HEK293T (cell line): ENCODE data around the gene THSD7B.

Experiments used
- CTCF ChIA-PET: fragments of 350-600 bp; formaldehyde crosslinking; extraction: SDS; loops from one replicate; lab custom pipeline; 2021; ENCODE audit warnings: antibody characterized with exemption, inconsistent platforms; lab: Yijun Ruan, JAX
- POLR2A ChIA-PET: fragments of 350-600 bp; formaldehyde crosslinking; extraction: SDS; loops from one replicate; lab custom pipeline; 2020; ENCODE audit warnings: antibody characterized with exemption, inconsistent platforms; lab: Yijun Ruan, JAX
- DNase-seq: peaks from one replicate; pipeline ENCODE4 v3.0.0; 2012; ENCODE audit warnings: mixed read lengths; ENCODE audit errors: extremely low spot score
- ARNT ChIP-seq: fragments of 450-650 bp; IDR thresholded peaks from 2 replicates; pipeline ENCODE4 v1.6.1; 2017; ENCODE audit warnings: mild to moderate bottlenecking
- BHLHE40 ChIP-seq: fragments of 450-650 bp; IDR thresholded peaks from 2 replicates; pipeline ENCODE4 v1.6.1; 2016; ENCODE audit warnings: mild to moderate bottlenecking, moderate library complexity, borderline replicate concordance
- CTBP1 ChIP-seq: fragments of 450-650 bp; IDR thresholded peaks from 2 replicates; pipeline ENCODE4 v1.6.1; 2016; ENCODE audit warnings: borderline replicate concordance
- ELF4 ChIP-seq: fragments of 450-650 bp; IDR thresholded peaks from 2 replicates; pipeline ENCODE4 v1.6.1; 2017; ENCODE audit warnings: antibody characterized with exemption
- FOXA1 ChIP-seq: fragments of 450-650 bp; IDR thresholded peaks from 2 replicates; pipeline ENCODE4 v1.6.1; 2016; ENCODE audit warnings: mild to moderate bottlenecking
- FOXK2 ChIP-seq: fragments of 450-650 bp; IDR thresholded peaks from 2 replicates; pipeline ENCODE4 v1.6.1; 2016; ENCODE audit warnings: mild to moderate bottlenecking
- FOXM1 ChIP-seq: fragments of 450-650 bp; IDR thresholded peaks from 2 replicates; pipeline ENCODE4 v1.6.1; 2017; ENCODE audit warnings: mild to moderate bottlenecking, borderline replicate concordance
- HDGF ChIP-seq: fragments of 450-650 bp; IDR thresholded peaks from 2 replicates; pipeline ENCODE4 v1.6.1; 2017; ENCODE audit warnings: antibody characterized with exemption, borderline replicate concordance
- L3MBTL2 ChIP-seq: fragments of 450-650 bp; conservative IDR thresholded peaks from 2 replicates; pipeline ENCODE4 v1.6.1; 2016; ENCODE audit warnings: mild to moderate bottlenecking
- LEF1 ChIP-seq: fragments of 450-650 bp; IDR thresholded peaks from 2 replicates; pipeline ENCODE4 v1.6.1; 2017; ENCODE audit warnings: mild to moderate bottlenecking, borderline replicate concordance
- NFRKB ChIP-seq: fragments of 450-650 bp; IDR thresholded peaks from 2 replicates; pipeline ENCODE4 v1.6.1; 2016; ENCODE audit warnings: mild to moderate bottlenecking, moderate library complexity
- PKNOX1 ChIP-seq: fragments of 450-650 bp; IDR thresholded peaks from 2 replicates; pipeline ENCODE4 v1.6.1; 2016
- SP1 ChIP-seq: fragments of 450-650 bp; IDR thresholded peaks from 2 replicates; pipeline ENCODE4 v1.6.1; 2017
- SUZ12 ChIP-seq: fragments of 450-650 bp; IDR thresholded peaks from 2 replicates; pipeline ENCODE4 v1.6.1; 2016; ENCODE audit warnings: mild to moderate bottlenecking
- TARDBP ChIP-seq: fragments of 450-650 bp; IDR thresholded peaks from 2 replicates; pipeline ENCODE4 v1.6.1; 2016
- ZNF384 ChIP-seq: fragments of 450-650 bp; IDR thresholded peaks from 2 replicates; pipeline ENCODE4 v1.6.1; 2016

Gene THSD7B

GRCh38 chr2:137507237-137507636, 741.9 kb downstream of the THSD7B start:
- POLR2A ChIA-PET = no interaction called here
- TF ChIP-seq CTBP1 (no peak), L3MBTL2 (no peak), FOXM1 (no peak), NFRKB (no peak), HDGF (no peak), FOXK2 (no peak), LEF1 (no peak), TARDBP (no peak), SUZ12 (no peak), ZNF384 (no peak), ELF4 (no peak), PKNOX1 (no peak), BHLHE40 (no peak), ARNT (no peak), FOXA1 (no peak), SP1 (no peak)
- CTCF ChIA-PET = no interaction called here
- DNase-seq = no peak

- CTCF ChIA-PET = no interaction called here
- TF ChIP-seq NFRKB = no peak
- no peak for TF ChIP-seq LEF1
- no peak for TF ChIP-seq TARDBP
- no peak for TF ChIP-seq ELF4
- TF ChIP-seq ARNT = no peak
- no peak for TF ChIP-seq BHLHE40
- no peak for TF ChIP-seq ZNF384
- no peak for TF ChIP-seq SUZ12
- no peak for TF ChIP-seq SP1
- no peak for TF ChIP-seq FOXM1
- TF ChIP-seq PKNOX1 = no peak
- no peak for TF ChIP-seq HDGF
- TF ChIP-seq L3MBTL2 = no peak
- no peak for TF ChIP-seq FOXK2
- TF ChIP-seq CTBP1 = no peak
Observed at GRCh38 chr2:137508739-137509384, 743.5 kb downstream of the THSD7B start.

GRCh38 chr2:137511526-137511925, 746.2 kb downstream of the THSD7B start:
- POLR2A ChIA-PET = no interaction called here
- no peak for DNase-seq
- CTCF ChIA-PET = no interaction called here
- TF ChIP-seq NFRKB (no peak), TARDBP (no peak), L3MBTL2 (no peak), FOXA1 (no peak), CTBP1 (no peak), ELF4 (no peak), BHLHE40 (no peak), SP1 (no peak), ARNT (no peak), PKNOX1 (no peak), FOXK2 (no peak)

More at GRCh38 chr2:137508739-137509384, 743.5 kb downstream of the THSD7B start:
- POLR2A ChIA-PET = no interaction called here
- no peak for DNase-seq

- ChIA-PET CTCF (no interaction called here), POLR2A (no interaction called here)
- no peak for DNase-seq
- TF ChIP-seq FOXK2 = no peak
- no peak for TF ChIP-seq ELF4
- no peak for TF ChIP-seq FOXA1
- TF ChIP-seq FOXM1 = no peak
- no peak for TF ChIP-seq BHLHE40
- TF ChIP-seq CTBP1 = no peak
- no peak for TF ChIP-seq TARDBP
- TF ChIP-seq NFRKB = no peak
- TF ChIP-seq SUZ12 = no peak
- no peak for TF ChIP-seq LEF1
- TF ChIP-seq ZNF384 = no peak
Observed at GRCh38 chr2:137521653-137522619, 756.6 kb downstream of the THSD7B start.

- TF ChIP-seq HDGF = no peak
- no peak for TF ChIP-seq FOXK2
- no peak for TF ChIP-seq ELF4
- no peak for TF ChIP-seq TARDBP
- TF ChIP-seq SUZ12 = no peak
- TF ChIP-seq SP1 = no peak
- no peak for TF ChIP-seq BHLHE40
- no peak for TF ChIP-seq NFRKB
- no peak for TF ChIP-seq FOXA1
- TF ChIP-seq CTBP1 = no peak
- no peak for TF ChIP-seq ARNT
- TF ChIP-seq L3MBTL2 = no peak
- ChIA-PET CTCF (no interaction called here), POLR2A (no interaction called here)
- DNase-seq = no peak
Observed at GRCh38 chr2:137522620-137523011, 757.3 kb downstream of the THSD7B start.
